Endothelial cell of umbilical vein (primary cell): ENCODE measurements around the gene ZNRD2. TPM values are rescaled to one million over a fixed set of nuclear protein-coding genes. Genes with fewer than 3 reads are reported as not detected.

Experiments
- BruUV-seq: library from RNA; stranded (reverse); fragments of 400-500 nt; replicated peaks from 2 replicates; lab custom pipeline; 2021; lab: Mats Ljungman, UMichigan
- CTCF ChIA-PET: fragments of 300-600, 350-600 bp; sonication (Branson Sonifier 250); formaldehyde crosslinking; loops from one replicate; lab custom pipeline; 2021; ENCODE audit warnings: antibody characterized with exemption, inconsistent platforms; lab: Charles Lee
- POLR2A ChIA-PET: fragments of 300-600, 350-600 bp; sonication (Branson Sonifier 250); formaldehyde crosslinking; loops from one replicate; lab custom pipeline; 2021; ENCODE audit warnings: antibody characterized with exemption, inconsistent platforms; lab: Charles Lee
- DNase-seq: peaks from one replicate; pipeline ENCODE4 v3.0.0-alpha.2; 2011; ENCODE audit warnings: low read depth, low spot score
- FAIRE-seq: peaks from 2 replicates; lab custom pipeline; 2011; peaks lifted over from hg19 to GRCh38; lab: Jason Lieb, UNC
- H2AFZ ChIP-seq: 2 replicates; pipeline ENCODE4 v1.6.0; 2012; ENCODE audit warnings: low read depth, low read length, control low read depth, inconsistent platforms
- H3K27ac ChIP-seq: 2 replicates; pipeline ENCODE4 v1.5.1; 2011; ENCODE audit warnings: low read depth, mild to moderate bottlenecking, control low read depth, low read length, moderate library complexity; ENCODE audit not compliant: insufficient read depth
- H3K27me3 ChIP-seq, 2 experiments: 2 replicates each; pipeline versions ENCODE4 v1.6.0 to v1.6.1; 2011; ENCODE audit warnings: low read length in 2 of 2, mixed read lengths in 1 of 2; ENCODE audit not compliant: control insufficient read depth in 2 of 2, insufficient read depth in 2 of 2
- H3K36me3 ChIP-seq, 2 experiments: 2 replicates in 1 of 2; 3 replicates in 1 of 2; pipeline ENCODE4 v1.5.1; 2011; ENCODE audit warnings: low read length in 2 of 2, mild to moderate bottlenecking in 1 of 2, moderate library complexity in 1 of 2; ENCODE audit not compliant: control insufficient read depth in 2 of 2, insufficient read depth in 2 of 2; ENCODE audit errors: extremely low read depth in 1 of 2
- H3K4me1 ChIP-seq: 3 replicates; pipeline ENCODE4 v1.5.1; 2011; ENCODE audit warnings: mild to moderate bottlenecking, low read length; ENCODE audit not compliant: control insufficient read depth, insufficient read depth; ENCODE audit errors: extremely low read depth
- H3K4me2 ChIP-seq: 2 replicates; pipeline ENCODE4 v1.6.1; 2011; ENCODE audit warnings: low read length, control low read depth, mixed read lengths; ENCODE audit not compliant: insufficient read depth
- H3K4me3 ChIP-seq, 3 experiments: fragments of 200-600 bp in 1 of 3; sonication (generic), shearing (Covaris generic) in 1 of 3; replicated peaks in 1 of 3; 2 replicates each; pipeline ENCODE4 v1.5.1; 2011 to 2016; ENCODE audit warnings: control low read depth in 3 of 3, low read length in 3 of 3, mild to moderate bottlenecking in 2 of 3, inconsistent platforms in 1 of 3, low read depth in 1 of 3, moderate library complexity in 1 of 3; ENCODE audit not compliant: insufficient read depth in 1 of 3
- H3K79me2 ChIP-seq: 2 replicates; pipeline ENCODE4 v1.6.0; 2012; ENCODE audit warnings: low read length, inconsistent platforms; ENCODE audit not compliant: control insufficient read depth, insufficient read depth
- H3K9ac ChIP-seq: replicated peaks from 2 replicates; pipeline ENCODE3; 2011; ENCODE audit warnings: low read length, control low read depth; ENCODE audit not compliant: insufficient read depth; ENCODE audit errors: extremely low read depth
- H3K9me1 ChIP-seq: replicated peaks from 3 replicates; pipeline ENCODE4 v1.6.0; 2011; ENCODE audit warnings: mild to moderate bottlenecking, low read length; ENCODE audit not compliant: control insufficient read depth, insufficient read depth; ENCODE audit errors: extremely low read depth
- H3K9me3 ChIP-seq: replicated peaks from 2 replicates; pipeline ENCODE4 v1.5.1; 2012; ENCODE audit warnings: low read length, inconsistent platforms; ENCODE audit not compliant: control insufficient read depth, insufficient read depth
- H4K20me1 ChIP-seq: replicated peaks from 2 replicates; pipeline ENCODE3; 2011; ENCODE audit warnings: mild to moderate bottlenecking, low read length; ENCODE audit not compliant: control insufficient read depth, insufficient read depth; ENCODE audit errors: extremely low read depth
- EZH2 ChIP-seq: IDR thresholded peaks from 2 replicates; pipeline ENCODE4 v1.6.1; 2012; ENCODE audit warnings: borderline replicate concordance, low read depth, mild to moderate bottlenecking, moderate library complexity, low read length, inconsistent platforms; ENCODE audit not compliant: severe bottlenecking
- FOS ChIP-seq: IDR thresholded peaks from 2 replicates; pipeline ENCODE4 v1.6.1; 2011; ENCODE audit warnings: mild to moderate bottlenecking, low read length, moderate library complexity, borderline replicate concordance; ENCODE audit not compliant: insufficient read depth
- GATA2 ChIP-seq: IDR thresholded peaks from 2 replicates; pipeline ENCODE4 v1.7.0; 2011; ENCODE audit warnings: low read depth, mild to moderate bottlenecking, moderate library complexity, mixed read lengths, low read length; ENCODE audit not compliant: insufficient read length, insufficient read depth
- JUN ChIP-seq: IDR thresholded peaks from 2 replicates; pipeline ENCODE4 v1.6.1; 2011; ENCODE audit warnings: borderline replicate concordance, low read depth; ENCODE audit not compliant: insufficient read length, insufficient read depth
- MYC ChIP-seq: IDR thresholded peaks from one replicate; pipeline ENCODE4 v1.6.1; 2011; ENCODE audit warnings: mild to moderate bottlenecking, low read depth, low read length
- POLR2A ChIP-seq: IDR thresholded peaks from 2 replicates; pipeline ENCODE4 v1.6.1; 2012; ENCODE audit warnings: low read depth, mild to moderate bottlenecking, control low read depth, low read length
- POLR2AphosphoS5 ChIP-seq: IDR thresholded peaks from 2 replicates; pipeline ENCODE4 v1.6.1; 2012; ENCODE audit warnings: low read depth, mild to moderate bottlenecking, control low read depth, low read length, moderate library complexity; ENCODE audit not compliant: insufficient read depth
- dilution Hi-C: fragments of 300-500 bp; cut with MboI; formaldehyde crosslinking; loops from one replicate; pipeline ENCODE4 v1.15.0; 2019; ENCODE audit warnings: low sequenced_read_pairs; ENCODE audit not compliant: extremely low pct_ligation_motif_present
- intact Hi-C: fragments of 100-400 bp; cut with micrococcal nuclease; formaldehyde crosslinking; loops from one replicate; pipeline ENCODE4 v1.10.0; 2022
- polyA plus RNA-seq, 4 experiments: library from polyadenylated mRNA; depleted of rRNA in 3 of 4; stranded (reverse) in 3 of 4; unstranded in 1 of 4; fragments of >200 nt; gene quantifications; 2 replicates each; pipeline versions ENCODE4 v1.2.1 to v1.2.3, GENCODE V29; 2011 to 2012; ENCODE audit warnings: missing spikeins in 1 of 4
- total RNA-seq: library from RNA; stranded (reverse); gene quantifications from 2 replicates; pipeline ENCODE4 v1.2.3, GENCODE V29; 2021
- TF ChIP-seq, protein P1 (sequence below): IDR thresholded peaks from 2 replicates; pipeline ENCODE4 v1.6.1; 2011; ENCODE audit not compliant: insufficient read depth, insufficient read length
- TF ChIP-seq, protein P2 (sequence below), 2 donors: IDR thresholded peaks; 1 replicate in 1 of 2; 2 replicates in 1 of 2; pipeline ENCODE4 v1.5.1; 2011; ENCODE audit warnings: low read length in 2 of 2, mild to moderate bottlenecking in 2 of 2, moderate library complexity in 2 of 2, control low read depth in 1 of 2, inconsistent platforms in 1 of 2, low read depth in 1 of 2; ENCODE audit not compliant: insufficient read depth in 1 of 2; ENCODE audit errors: extremely low read depth in 1 of 2

ZNRD2 gene
- total and polyA plus RNA-seq, 2 donors (not counting 3 experiments of a cell fraction or from before 2014, with no cell fraction given), result 40.8 to 96.7 TPM

GRCh38 chr11:65599955-65600246, 29.6 kb downstream of the ZNRD2 start:
- DNase-seq (no peak), FAIRE-seq (no peak)
- Histone ChIP-seq H3K4me2 (no peak overlapping the region), H3K36me3 (peaks cover 11 to 53% of the 10 kb centered on the region in 2 experiments), H3K27ac (no peak overlapping the region), H3K9me1 (no peaks in the 10 kb centered on the region), H2AFZ (no peak overlapping the region), H3K9me3 (no peaks in the 10 kb centered on the region), H4K20me1 (no peaks in the 10 kb centered on the region), H3K4me3 (no peak overlapping the region), H3K9ac (no peak overlapping the region), H3K27me3 (no peaks in the 10 kb centered on the region), H3K4me1 (no peaks in the 10 kb centered on the region), H3K79me2 (no peaks in the 10 kb centered on the region)
- ChIA-PET CTCF (interaction anchor here (1.4 kb wide), 1 partner anchor 8 kb away, joined by 5 read pairs; no protein-coding TSS in a partner anchor), POLR2A (no interaction called here)
- TF ChIP-seq, protein P1, sequence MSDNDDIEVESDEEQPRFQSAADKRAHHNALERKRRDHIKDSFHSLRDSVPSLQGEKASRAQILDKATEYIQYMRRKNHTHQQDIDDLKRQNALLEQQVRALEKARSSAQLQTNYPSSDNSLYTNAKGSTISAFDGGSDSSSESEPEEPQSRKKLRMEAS, result no peak
- TF ChIP-seq FOS (no peak), POLR2A (no peak), POLR2AphosphoS5 (no peak), EZH2 (no peak), MYC (no peak), GATA2 (no peak), JUN (no peak)
- TF ChIP-seq, protein P2, sequence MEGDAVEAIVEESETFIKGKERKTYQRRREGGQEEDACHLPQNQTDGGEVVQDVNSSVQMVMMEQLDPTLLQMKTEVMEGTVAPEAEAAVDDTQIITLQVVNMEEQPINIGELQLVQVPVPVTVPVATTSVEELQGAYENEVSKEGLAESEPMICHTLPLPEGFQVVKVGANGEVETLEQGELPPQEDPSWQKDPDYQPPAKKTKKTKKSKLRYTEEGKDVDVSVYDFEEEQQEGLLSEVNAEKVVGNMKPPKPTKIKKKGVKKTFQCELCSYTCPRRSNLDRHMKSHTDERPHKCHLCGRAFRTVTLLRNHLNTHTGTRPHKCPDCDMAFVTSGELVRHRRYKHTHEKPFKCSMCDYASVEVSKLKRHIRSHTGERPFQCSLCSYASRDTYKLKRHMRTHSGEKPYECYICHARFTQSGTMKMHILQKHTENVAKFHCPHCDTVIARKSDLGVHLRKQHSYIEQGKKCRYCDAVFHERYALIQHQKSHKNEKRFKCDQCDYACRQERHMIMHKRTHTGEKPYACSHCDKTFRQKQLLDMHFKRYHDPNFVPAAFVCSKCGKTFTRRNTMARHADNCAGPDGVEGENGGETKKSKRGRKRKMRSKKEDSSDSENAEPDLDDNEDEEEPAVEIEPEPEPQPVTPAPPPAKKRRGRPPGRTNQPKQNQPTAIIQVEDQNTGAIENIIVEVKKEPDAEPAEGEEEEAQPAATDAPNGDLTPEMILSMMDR (IDR thresholded peaks at IDR 0.05; ENCODE audit: extremely low read depth in 1 of 2, insufficient read depth in 1 of 2, low read depth in 1 of 2, low read length in 2 of 2), result no peak
- intact Hi-C loops (loop anchor here (1.0 kb wide), 1 partner anchor 11 kb away; no protein-coding TSS in a partner anchor), dilution Hi-C loops (no loop called here)
- BruUV-seq, result no TSS peak
